ENCODE measurements around the gene EMILIN2.
A peak's percentile ranks its signal among the peaks of the same experiment; 100 is the strongest.

Gene EMILIN2

DNA sequence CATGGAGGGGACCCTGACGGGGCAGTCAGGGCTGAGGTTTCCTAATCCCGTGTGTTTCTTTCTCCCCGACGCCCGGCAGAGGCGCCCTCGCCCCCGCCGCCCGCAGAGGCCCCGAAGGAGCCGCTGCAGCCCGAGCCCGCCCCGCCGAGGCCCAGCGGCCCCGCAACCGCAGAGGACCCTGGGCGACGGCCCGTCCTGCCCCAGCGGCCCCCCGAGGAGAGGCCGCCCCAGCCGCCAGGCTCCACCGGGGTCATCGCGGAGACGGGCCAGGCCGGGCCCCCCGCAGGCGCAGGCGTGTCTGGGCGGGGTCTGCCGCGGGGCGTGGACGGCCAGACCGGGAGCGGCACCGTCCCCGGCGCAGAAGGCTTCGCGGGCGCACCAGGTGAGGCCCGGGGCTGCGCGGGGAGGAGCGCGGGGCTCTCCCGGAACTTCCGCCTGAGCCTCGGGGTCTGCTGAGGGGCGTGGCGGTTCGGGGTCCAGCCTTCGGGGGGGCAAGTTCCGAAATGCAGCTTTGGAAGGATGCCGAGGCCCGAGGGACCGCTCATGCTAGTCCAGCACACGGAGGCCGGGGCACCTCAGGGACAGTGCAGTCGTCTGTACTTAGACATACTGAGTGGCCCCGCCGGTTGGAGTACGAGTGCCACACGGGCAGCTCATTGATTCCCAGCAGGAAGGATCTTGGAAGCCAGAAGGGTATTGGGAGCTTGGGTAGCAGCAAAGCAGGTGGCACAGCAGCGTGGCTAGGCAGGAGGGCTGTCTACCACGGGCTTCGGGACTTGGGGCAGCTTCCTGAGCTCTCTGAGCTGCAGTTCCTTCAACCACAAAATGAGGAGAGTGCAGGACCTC lies 60.1 kb downstream of the EMILIN2 start:
- H3K27me3 ChIP-seq (ENCODE audit: control insufficient read depth, insufficient read depth, low read length), result no peaks in the 10 kb centered on the region
- peaks cover 17% of the 10 kb centered on the region for H3K36me3 ChIP-seq (ENCODE audit: control insufficient read depth, insufficient read depth, low read length)
- peak overlapping the region; percentile 75 for H3K4me3 ChIP-seq (ENCODE audit: low read depth, low read length)
- peak overlapping the region; percentile 54 for H3K9ac ChIP-seq (ENCODE audit: low read depth, low read length)
- no peaks in the 10 kb centered on the region for H3K9me3 ChIP-seq (ENCODE audit: control insufficient read depth, insufficient read depth, low read length)
- H3K4me1 ChIP-seq (ENCODE audit: control insufficient read depth, insufficient read depth, low read length), result peaks cover 2% of the 10 kb centered on the region

DNA sequence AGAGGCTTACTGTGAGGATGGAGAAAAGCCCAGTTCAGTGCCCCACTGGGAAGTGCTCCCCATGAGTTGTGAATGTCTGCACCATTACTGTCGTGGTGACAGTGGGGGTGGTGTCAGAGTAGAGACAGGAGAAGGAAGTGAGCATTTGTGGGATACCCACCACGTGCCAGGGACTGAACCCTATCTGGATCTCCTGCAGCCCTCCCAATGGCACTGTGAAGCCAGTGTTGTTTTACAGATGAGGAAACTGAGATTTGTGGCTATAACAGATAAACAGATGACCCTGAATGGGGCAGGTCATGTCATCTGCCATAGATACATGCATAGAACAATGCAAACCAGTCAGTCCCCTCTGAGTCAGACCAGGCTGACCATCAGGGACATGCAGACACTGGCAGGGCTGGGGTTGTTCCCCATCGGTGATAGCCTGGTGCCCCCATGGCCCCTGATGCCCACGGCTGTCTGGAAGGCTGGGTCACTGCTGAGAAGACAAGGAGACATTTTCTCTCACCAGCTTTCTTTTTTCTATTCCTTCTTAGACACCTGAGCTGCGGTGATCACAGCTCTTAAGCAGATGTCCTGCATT lies 60.8 kb downstream of the EMILIN2 start:
- H3K27me3 ChIP-seq (ENCODE audit: control insufficient read depth, insufficient read depth, low read length), result no peaks in the 10 kb centered on the region
- H3K9me3 ChIP-seq (ENCODE audit: control insufficient read depth, insufficient read depth, low read length), result no peaks in the 10 kb centered on the region
- peaks cover 2% of the 10 kb centered on the region for H3K4me1 ChIP-seq (ENCODE audit: control insufficient read depth, insufficient read depth, low read length)
- H3K4me3 ChIP-seq (ENCODE audit: low read depth, low read length), result peak overlapping the region; percentile 75
- peak overlapping the region; percentile 32 for H3K9ac ChIP-seq (ENCODE audit: low read depth, low read length)
- peaks cover 17% of the 10 kb centered on the region for H3K36me3 ChIP-seq (ENCODE audit: control insufficient read depth, insufficient read depth, low read length)

DNA sequence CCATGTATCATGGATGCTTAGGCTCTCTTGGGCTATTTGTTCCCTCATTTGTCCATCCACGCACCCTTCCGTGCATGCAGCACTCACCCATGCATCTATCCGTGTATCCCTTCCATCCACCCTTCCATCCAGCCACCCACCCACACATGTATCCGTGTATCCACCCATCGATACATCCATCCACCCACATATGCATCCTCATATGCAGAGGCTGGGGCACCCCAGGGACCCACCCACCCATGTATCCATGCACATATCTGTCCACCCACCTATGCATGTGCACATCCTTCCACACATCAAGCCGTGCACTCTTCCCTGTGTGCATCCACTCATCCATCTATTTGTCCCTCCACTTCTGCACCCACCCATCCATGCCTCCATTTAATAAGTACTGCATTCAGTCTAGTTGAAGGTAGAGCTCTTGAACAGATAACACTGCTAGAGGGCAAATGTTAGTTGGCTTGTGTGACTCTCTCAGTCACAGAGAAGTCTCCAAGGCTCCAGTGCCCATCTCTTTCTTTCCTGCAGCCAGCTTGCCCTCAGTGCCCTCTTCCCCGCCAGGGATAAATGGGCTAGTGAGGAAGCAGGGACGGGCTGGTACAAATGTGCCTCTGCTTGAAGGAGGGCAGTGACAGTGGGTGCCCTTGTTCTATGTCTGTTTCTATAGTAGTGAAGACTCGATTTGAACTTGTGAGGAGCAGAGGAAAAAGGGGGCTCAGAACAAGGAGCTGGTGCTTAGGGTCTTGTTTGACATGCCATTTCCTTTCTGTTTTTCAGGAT lies 61.5 kb downstream of the EMILIN2 start:
- Histone ChIP-seq H3K4me3 (ENCODE audit: low read depth, low read length) (no peak overlapping the region), H3K27me3 (ENCODE audit: control insufficient read depth, insufficient read depth, low read length) (no peaks in the 10 kb centered on the region), H3K9ac (ENCODE audit: low read depth, low read length) (no peak overlapping the region), H3K9me3 (ENCODE audit: control insufficient read depth, insufficient read depth, low read length) (no peaks in the 10 kb centered on the region), H3K36me3 (ENCODE audit: control insufficient read depth, insufficient read depth, low read length) (peaks cover 21% of the 10 kb centered on the region), H3K4me1 (ENCODE audit: control insufficient read depth, insufficient read depth, low read length) (peaks cover 2% of the 10 kb centered on the region)

DNA sequence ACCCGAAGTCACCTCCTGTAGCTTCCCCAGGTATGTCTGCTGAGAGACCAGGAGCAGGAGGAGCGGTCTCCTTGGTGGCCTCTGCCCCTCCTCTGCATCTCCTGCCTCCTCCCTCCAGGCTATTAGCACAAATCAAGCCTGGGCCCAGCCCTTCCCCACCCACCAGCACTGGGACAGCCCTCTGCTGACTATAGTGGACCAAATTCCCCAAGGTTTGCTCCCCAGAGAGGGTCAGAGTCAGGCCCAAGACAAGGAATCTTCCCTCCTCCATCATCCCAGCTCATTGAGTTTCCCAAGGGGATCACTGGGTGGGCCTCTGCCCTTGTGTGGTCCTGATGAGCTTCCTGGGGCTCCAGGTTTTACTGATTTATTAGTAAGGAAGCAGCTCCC lies 62.1 kb downstream of the EMILIN2 start:
- H3K9me3 ChIP-seq (ENCODE audit: control insufficient read depth, insufficient read depth, low read length), result no peaks in the 10 kb centered on the region
- H3K4me3 ChIP-seq (ENCODE audit: low read depth, low read length), result no peak overlapping the region
- no peak overlapping the region for H3K9ac ChIP-seq (ENCODE audit: low read depth, low read length)
- H3K36me3 ChIP-seq (ENCODE audit: control insufficient read depth, insufficient read depth, low read length), result peaks cover 27% of the 10 kb centered on the region
- no peaks in the 10 kb centered on the region for H3K27me3 ChIP-seq (ENCODE audit: control insufficient read depth, insufficient read depth, low read length)
- H3K4me1 ChIP-seq (ENCODE audit: control insufficient read depth, insufficient read depth, low read length), result peaks cover 2% of the 10 kb centered on the region

DNA sequence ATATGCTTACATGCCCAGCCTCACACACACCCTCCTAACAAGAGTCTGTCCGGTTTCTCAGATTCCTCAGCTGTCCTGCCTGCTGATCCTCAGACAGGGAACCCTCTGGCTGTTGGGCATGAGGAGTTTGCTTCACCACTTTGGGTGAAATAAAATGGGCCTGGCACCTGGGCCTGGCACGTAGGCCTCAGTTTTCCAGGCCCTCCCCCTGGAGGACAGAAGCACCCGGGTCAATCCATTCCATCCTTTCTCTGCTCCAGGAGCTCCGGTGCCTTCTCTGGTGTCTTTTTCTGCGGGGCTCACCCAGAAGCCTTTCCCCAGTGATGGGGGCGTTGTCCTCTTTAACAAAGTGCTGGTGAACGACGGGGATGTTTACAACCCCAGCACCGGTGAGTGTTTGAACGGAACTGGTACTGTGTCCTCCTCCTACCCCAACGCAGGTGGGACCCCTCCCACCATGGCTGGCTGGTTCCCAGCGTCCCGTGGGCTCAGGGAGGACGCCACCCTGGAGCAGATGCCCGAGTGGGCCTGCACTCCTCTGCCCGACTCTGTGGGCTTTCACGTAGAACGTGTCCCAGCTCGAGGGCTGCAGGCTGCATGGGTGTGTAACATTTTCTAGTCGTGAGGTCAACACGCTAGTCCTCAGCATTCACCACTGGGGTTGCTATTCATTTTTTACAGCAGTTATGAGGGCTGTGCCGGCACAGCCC lies 62.8 kb downstream of the EMILIN2 start:
- H3K4me3 ChIP-seq (ENCODE audit: low read depth, low read length), result no peak overlapping the region
- peaks cover 2% of the 10 kb centered on the region for H3K4me1 ChIP-seq (ENCODE audit: control insufficient read depth, insufficient read depth, low read length)
- H3K9me3 ChIP-seq (ENCODE audit: control insufficient read depth, insufficient read depth, low read length), result no peaks in the 10 kb centered on the region
- H3K27me3 ChIP-seq (ENCODE audit: control insufficient read depth, insufficient read depth, low read length), result no peaks in the 10 kb centered on the region
- peaks cover 32% of the 10 kb centered on the region for H3K36me3 ChIP-seq (ENCODE audit: control insufficient read depth, insufficient read depth, low read length)
- no peak overlapping the region for H3K9ac ChIP-seq (ENCODE audit: low read depth, low read length)

DNA sequence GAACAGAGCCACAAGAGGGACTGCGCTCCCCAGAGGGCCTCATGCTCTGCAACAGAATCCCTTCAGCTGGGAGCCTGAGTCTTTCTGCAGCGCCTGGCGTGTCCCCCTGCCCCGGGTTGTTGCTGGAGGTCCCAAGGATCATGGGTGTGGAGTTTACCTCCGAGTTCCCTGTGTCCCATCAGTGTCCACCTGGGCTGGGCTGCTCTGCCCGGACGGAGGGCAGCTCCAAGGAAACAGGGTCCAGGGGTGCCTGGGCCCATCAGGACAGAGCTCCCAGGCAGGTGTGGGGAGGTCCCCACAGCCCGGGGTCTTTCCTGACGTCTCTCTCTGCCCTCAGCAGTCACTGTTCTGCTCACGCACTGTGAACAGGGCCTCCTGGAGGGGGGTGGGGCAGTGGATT lies 63.5 kb downstream of the EMILIN2 start:
- no peaks in the 10 kb centered on the region for H3K27me3 ChIP-seq (ENCODE audit: control insufficient read depth, insufficient read depth, low read length)
- no peaks in the 10 kb centered on the region for H3K9me3 ChIP-seq (ENCODE audit: control insufficient read depth, insufficient read depth, low read length)
- H3K4me1 ChIP-seq (ENCODE audit: control insufficient read depth, insufficient read depth, low read length), result peaks cover 2% of the 10 kb centered on the region
- H3K9ac ChIP-seq (ENCODE audit: low read depth, low read length), result no peak overlapping the region
- H3K4me3 ChIP-seq (ENCODE audit: low read depth, low read length), result no peak overlapping the region
- H3K36me3 ChIP-seq (ENCODE audit: control insufficient read depth, insufficient read depth, low read length), result peaks cover 32% of the 10 kb centered on the region

DNA sequence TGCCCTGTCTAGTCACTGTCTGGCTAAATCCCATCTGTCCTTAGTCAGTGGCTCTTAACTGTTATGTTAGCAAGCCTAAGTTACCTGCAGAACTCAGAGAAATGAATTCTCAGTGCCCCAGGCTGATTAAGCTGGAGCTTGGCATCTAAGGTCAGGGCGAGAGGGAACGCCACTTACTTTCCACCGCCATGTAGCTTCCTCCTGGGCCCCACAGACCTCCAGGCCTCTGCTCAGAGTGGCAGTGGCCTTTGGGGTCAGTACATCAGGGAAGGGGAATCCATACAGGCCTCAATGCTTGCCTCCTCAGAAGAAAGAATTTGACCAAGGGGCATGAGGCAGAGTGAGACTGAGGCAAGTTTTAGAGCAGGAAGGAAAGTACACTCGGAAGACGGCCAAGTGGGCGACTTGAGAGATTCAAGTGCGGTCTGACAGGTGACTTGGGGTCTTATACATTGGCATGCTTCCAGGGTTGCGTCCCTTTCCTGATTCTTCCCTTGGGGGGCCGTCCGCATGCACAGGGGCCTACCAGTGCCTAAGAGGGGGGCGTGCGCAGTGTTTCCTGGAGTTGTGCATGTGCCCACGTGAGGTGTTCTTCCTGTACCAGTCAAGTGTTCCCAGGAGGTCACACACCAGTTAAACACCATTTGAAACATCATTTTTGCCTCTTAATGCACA lies 64.1 kb downstream of the EMILIN2 start:
- Histone ChIP-seq H3K4me3 (ENCODE audit: low read depth, low read length) (no peak overlapping the region), H3K27me3 (ENCODE audit: control insufficient read depth, insufficient read depth, low read length) (no peaks in the 10 kb centered on the region), H3K36me3 (ENCODE audit: control insufficient read depth, insufficient read depth, low read length) (peaks cover 32% of the 10 kb centered on the region), H3K4me1 (ENCODE audit: control insufficient read depth, insufficient read depth, low read length) (peaks cover 5% of the 10 kb centered on the region), H3K9ac (ENCODE audit: low read depth, low read length) (no peak overlapping the region), H3K9me3 (ENCODE audit: control insufficient read depth, insufficient read depth, low read length) (no peaks in the 10 kb centered on the region)

DNA sequence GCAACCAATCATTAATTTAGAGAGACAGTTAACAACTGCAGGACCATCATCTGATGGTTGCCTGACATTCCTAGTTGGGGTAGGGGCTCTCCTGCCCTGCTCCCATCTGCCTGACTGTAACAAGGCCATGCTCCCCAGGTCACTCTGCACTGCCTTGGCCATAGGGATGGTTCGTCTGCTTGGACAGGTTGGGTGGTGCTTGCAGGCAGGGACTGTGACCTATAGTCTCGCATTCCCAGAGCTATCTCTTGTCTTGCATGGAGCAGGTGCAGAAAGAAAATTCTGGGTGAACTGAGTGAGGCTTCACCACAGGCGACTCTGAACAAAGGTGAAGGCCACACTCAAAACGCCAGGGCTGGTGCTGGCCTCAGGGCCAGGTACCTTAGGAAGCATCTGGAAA lies 64.7 kb downstream of the EMILIN2 start:
- peaks cover 11% of the 10 kb centered on the region for H3K4me1 ChIP-seq (ENCODE audit: control insufficient read depth, insufficient read depth, low read length)
- no peak overlapping the region for H3K4me3 ChIP-seq (ENCODE audit: low read depth, low read length)
- H3K9ac ChIP-seq (ENCODE audit: low read depth, low read length), result no peak overlapping the region
- no peaks in the 10 kb centered on the region for H3K9me3 ChIP-seq (ENCODE audit: control insufficient read depth, insufficient read depth, low read length)
- no peaks in the 10 kb centered on the region for H3K27me3 ChIP-seq (ENCODE audit: control insufficient read depth, insufficient read depth, low read length)
- peaks cover 32% of the 10 kb centered on the region for H3K36me3 ChIP-seq (ENCODE audit: control insufficient read depth, insufficient read depth, low read length)

DNA sequence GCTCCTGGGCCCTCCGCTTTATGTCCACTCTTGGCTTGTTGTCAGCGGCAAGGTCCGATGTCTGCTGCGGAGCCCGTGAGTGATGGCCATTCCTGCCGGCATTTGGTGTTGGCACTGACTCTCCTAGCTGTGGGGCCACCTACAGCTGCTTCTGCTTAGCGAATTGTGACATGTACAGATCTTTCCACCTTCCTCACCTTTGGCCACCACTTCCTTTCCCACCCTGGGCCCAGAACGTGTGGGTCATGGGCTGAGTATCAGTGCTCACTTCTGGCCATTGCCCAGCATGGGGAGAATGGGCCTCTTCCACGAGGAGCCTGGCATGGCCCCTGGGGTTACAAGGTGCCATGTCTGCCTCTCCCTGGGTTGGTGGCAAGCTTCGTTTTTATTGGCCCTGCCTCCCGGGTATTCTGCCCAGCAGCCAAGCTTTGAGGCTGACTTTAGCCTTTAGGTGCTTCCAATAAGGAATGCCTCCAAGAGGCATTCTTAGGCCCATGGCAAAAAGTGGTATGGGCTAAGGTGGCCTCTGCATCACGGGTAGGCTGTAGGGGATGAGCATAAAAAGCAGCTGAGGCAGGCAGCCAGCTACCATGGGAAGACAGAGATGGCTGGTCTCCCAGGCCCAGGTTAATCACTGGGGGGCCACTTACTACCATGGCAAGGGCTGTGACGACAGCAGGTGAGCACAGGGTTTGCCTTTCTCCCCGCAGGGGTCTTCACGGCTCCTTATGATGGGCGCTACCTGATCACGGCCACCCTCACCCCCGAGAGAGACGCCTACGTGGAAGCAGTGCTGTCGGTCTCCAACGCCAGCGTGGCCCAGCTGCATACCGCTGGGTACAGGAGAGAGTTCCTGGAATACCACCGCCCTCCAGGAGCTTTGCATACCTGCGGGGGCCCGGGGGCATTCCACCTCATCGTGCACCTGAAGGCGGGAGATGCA lies 65.8 kb downstream of the EMILIN2 start:
- Histone ChIP-seq H3K9ac (ENCODE audit: low read depth, low read length) (no peak overlapping the region), H3K9me3 (ENCODE audit: control insufficient read depth, insufficient read depth, low read length) (no peaks in the 10 kb centered on the region), H3K4me1 (ENCODE audit: control insufficient read depth, insufficient read depth, low read length) (peaks cover 11% of the 10 kb centered on the region), H3K4me3 (ENCODE audit: low read depth, low read length) (no peak overlapping the region), H3K27me3 (ENCODE audit: control insufficient read depth, insufficient read depth, low read length) (no peaks in the 10 kb centered on the region), H3K36me3 (ENCODE audit: control insufficient read depth, insufficient read depth, low read length) (peaks cover 32% of the 10 kb centered on the region)

DNA sequence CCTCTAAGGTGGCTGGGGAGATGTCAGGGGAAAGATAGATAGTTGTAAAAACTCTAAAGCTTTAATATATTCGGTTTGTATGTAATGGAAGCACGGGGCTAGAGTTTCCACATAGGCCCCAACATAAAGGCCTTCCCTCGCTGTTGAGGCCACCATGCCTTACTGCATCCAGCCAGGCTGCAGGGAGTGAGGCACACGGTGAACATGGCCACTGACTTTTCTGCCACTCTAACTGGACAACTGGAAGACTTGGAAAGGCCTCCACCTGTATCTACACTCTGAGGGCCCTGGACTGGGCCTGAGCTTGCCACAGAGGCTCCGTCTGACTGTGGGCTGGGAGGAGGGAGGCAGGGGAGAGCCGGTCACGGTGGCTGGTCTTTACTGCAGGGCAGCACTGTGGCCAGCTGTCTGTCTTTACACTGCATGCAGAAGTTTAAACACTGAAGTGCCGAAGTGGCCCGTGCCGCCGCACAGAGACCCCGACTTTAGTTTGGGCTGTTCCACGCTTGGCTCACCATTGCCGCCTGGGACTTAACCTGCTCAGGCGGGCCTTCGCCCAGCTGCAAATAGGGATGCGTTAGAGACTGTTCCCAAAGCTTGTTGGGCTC lies 66.7 kb downstream of the EMILIN2 start:
- H3K36me3 ChIP-seq (ENCODE audit: control insufficient read depth, insufficient read depth, low read length), result peaks cover 32% of the 10 kb centered on the region
- H3K4me3 ChIP-seq (ENCODE audit: low read depth, low read length), result no peak overlapping the region

More for the DNA sequence above, 66.7 kb downstream of the EMILIN2 start:
- H3K9me3 ChIP-seq (ENCODE audit: control insufficient read depth, insufficient read depth, low read length), result no peaks in the 10 kb centered on the region
- peaks cover 11% of the 10 kb centered on the region for H3K4me1 ChIP-seq (ENCODE audit: control insufficient read depth, insufficient read depth, low read length)
- H3K27me3 ChIP-seq (ENCODE audit: control insufficient read depth, insufficient read depth, low read length), result no peaks in the 10 kb centered on the region
- H3K9ac ChIP-seq (ENCODE audit: low read depth, low read length), result no peak overlapping the region

All from iPS-15b (cell line).